ENCODE results near the gene AMPD3.

Gene AMPD3

DNA sequence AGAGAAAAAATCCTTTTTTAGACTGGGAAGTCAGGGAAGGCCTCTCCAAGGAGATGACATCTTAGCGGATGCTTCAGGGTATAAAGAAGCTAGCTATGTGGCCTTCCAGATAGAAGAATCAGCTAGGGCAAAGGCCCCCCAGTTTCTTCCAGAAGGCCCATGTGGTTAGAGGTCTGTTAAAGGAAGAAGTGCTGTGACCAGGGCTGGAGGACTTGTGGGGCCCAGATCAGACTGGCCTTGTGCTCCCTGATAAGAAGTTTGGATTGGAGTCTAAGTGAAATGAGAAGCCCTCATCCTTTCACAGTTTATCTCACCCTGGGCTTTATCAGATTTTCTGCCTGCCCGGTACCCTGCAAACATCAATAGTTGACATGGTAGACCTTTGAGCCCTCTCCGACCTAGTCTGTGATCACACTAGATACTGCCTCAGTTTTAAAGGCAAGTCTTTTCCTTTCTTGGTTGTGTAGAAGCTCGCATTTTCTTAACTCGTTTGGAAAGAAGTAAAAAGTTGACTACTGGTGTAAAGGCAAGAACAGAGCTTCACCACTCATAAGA lies 7.8 kb downstream of the AMPD3 start:
- H3K27me3 ChIP-seq (ENCODE audit: insufficient read depth, low read length): no peaks in the 10 kb centered on the region
- no peak overlapping the region for H2BK120ac ChIP-seq (ENCODE audit: insufficient read depth, low read length, poor library complexity)
- H2BK12ac ChIP-seq (ENCODE audit: low read length): no peak overlapping the region
- no peak overlapping the region for H2BK5ac ChIP-seq (ENCODE audit: low read depth, low read length, poor library complexity)
- H3K36me3 ChIP-seq (ENCODE audit: control insufficient read depth in 1 of 2, insufficient read depth in 2 of 2, low read length in 2 of 2): no peaks in the 10 kb centered on the region
- H3K4ac ChIP-seq (ENCODE audit: low read depth, low read length): no peak overlapping the region
- no peak overlapping the region for H2AK5ac ChIP-seq (ENCODE audit: low read length)
- no peak overlapping the region for H3K14ac ChIP-seq (ENCODE audit: low read length)
- no peak overlapping the region for H3K27ac ChIP-seq (ENCODE audit: low read depth, low read length)
- H3K23ac ChIP-seq (ENCODE audit: low read length): no peak overlapping the region
- H3K4me3 ChIP-seq (ENCODE audit: low read depth, low read length): no peak overlapping the region
- no peak overlapping the region for H3K18ac ChIP-seq (ENCODE audit: low read length)
- no peak overlapping the region for H2AFZ ChIP-seq (ENCODE audit: insufficient read depth, low read length, poor library complexity)
- H4K8ac ChIP-seq (ENCODE audit: low read depth, low read length): no peak overlapping the region
- no peak overlapping the region for H3K9ac ChIP-seq (ENCODE audit: low read length)
- no CpG with 5 or more reads among the region's 5 CpGs for WGBS (ENCODE audit: extremely low coverage, insufficient coverage, insufficient read length)
- H3K4me2 ChIP-seq (ENCODE audit: low read length): no peak overlapping the region
- H3K9me3 ChIP-seq (ENCODE audit: insufficient read depth, low read depth, low read length): no peaks in the 10 kb centered on the region
- no peaks in the 10 kb centered on the region for H3K79me2 ChIP-seq (ENCODE audit: control insufficient read depth, insufficient read depth, low read length, poor library complexity)
- no peak for DNase-seq
- H3K4me1 ChIP-seq (ENCODE audit: control insufficient read depth in 1 of 2, insufficient read depth in 2 of 2, low read length in 2 of 2): peaks cover 3 to 7% of the 10 kb centered on the region in 2 experiments
- no peaks in the 10 kb centered on the region for H3K79me1 ChIP-seq (ENCODE audit: low read length)
- no peak overlapping the region for H4K12ac ChIP-seq (ENCODE audit: low read depth, low read length)
- H4K91ac ChIP-seq (ENCODE audit: low read depth, low read length): no peak overlapping the region

DNA sequence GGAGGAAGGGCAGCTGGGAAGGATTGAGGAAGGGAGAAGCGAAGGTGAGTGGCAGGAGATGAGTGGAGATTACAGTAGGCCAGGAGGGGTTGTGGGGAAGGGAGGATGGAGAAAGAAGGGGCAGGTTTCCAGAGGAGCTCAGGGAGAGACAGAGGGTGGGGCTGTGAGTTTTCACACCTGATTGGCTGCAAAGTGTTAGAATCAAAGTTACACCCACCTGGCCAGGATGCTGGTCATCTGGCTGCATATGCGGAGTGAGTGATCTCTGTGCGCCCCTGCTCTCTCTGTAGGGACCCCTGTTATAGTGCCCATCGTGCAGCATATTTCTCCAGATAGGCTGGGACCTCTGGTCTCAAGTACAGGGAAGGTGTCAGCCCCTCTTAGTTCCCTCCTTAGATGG lies 18.3 kb downstream of the AMPD3 start:
- H3K4me3 ChIP-seq (ENCODE audit: low read depth, low read length): no peak overlapping the region
- H3K9ac ChIP-seq (ENCODE audit: low read length): no peak overlapping the region

DNA sequence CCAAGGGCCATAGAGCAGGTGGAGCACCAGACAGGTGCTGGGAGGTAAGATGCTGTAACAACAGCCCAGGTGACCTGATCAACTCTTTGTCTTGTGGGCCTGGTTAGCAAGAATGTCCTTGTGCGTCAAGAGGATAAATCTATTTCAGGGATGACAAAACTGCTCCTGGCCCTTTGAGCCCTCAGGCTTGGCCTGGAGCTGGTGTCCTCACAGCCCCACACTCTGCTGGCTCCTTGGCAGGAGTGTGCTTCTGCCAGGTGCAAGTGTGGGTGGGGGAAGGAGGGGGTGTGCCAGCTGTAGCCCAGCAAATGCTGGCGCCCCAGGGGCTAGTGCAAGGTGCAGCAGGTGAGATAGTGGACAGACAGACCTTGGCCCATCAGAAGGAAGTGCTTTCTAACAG lies 19.5 kb downstream of the AMPD3 start:
- Histone ChIP-seq H2BK5ac (ENCODE audit: low read depth, low read length, poor library complexity) (no peak overlapping the region), H3K27me3 (ENCODE audit: insufficient read depth, low read length) (no peaks in the 10 kb centered on the region), H3K9ac (ENCODE audit: low read length) (no peak overlapping the region), H3K36me3 (ENCODE audit: control insufficient read depth in 1 of 2, insufficient read depth in 2 of 2, low read length in 2 of 2) (no peaks in the 10 kb centered on the region), H2AK5ac (ENCODE audit: low read length) (no peak overlapping the region), H3K27ac (ENCODE audit: low read depth, low read length) (no peak overlapping the region), H3K4ac (ENCODE audit: low read depth, low read length) (no peak overlapping the region), H3K79me1 (ENCODE audit: low read length) (no peaks in the 10 kb centered on the region), H3K23ac (ENCODE audit: low read length) (no peak overlapping the region), H2BK12ac (ENCODE audit: low read length) (no peak overlapping the region), H2AFZ (ENCODE audit: insufficient read depth, low read length, poor library complexity) (no peak overlapping the region), H3K18ac (ENCODE audit: low read length) (no peak overlapping the region), H3K4me3 (ENCODE audit: low read depth, low read length) (no peak overlapping the region), H3K9me3 (ENCODE audit: insufficient read depth, low read depth, low read length) (peaks cover 2% of the 10 kb centered on the region), H3K79me2 (ENCODE audit: control insufficient read depth, insufficient read depth, low read length, poor library complexity) (no peaks in the 10 kb centered on the region), H4K91ac (ENCODE audit: low read depth, low read length) (no peak overlapping the region), H2BK120ac (ENCODE audit: insufficient read depth, low read length, poor library complexity) (no peak overlapping the region), H3K14ac (ENCODE audit: low read length) (no peak overlapping the region), H4K8ac (ENCODE audit: low read depth, low read length) (no peak overlapping the region), H3K4me1 (ENCODE audit: control insufficient read depth in 1 of 2, insufficient read depth in 2 of 2, low read length in 2 of 2) (no peaks in the 10 kb centered on the region), H4K12ac (ENCODE audit: low read depth, low read length) (no peak overlapping the region), H3K4me2 (ENCODE audit: low read length) (no peak overlapping the region)
- DNase-seq: peak; percentile 97 to 98
- no CpG with 5 or more reads among the region's 2 CpGs for WGBS (ENCODE audit: extremely low coverage, insufficient coverage, insufficient read length)

More for the DNA sequence above, 18.3 kb downstream of the AMPD3 start:
- H3K18ac ChIP-seq (ENCODE audit: low read length): no peak overlapping the region
- H2BK12ac ChIP-seq (ENCODE audit: low read length): no peak overlapping the region
- H3K4me2 ChIP-seq (ENCODE audit: low read length): no peak overlapping the region
- no peaks in the 10 kb centered on the region for H3K9me3 ChIP-seq (ENCODE audit: insufficient read depth, low read depth, low read length)
- WGBS (ENCODE audit: extremely low coverage, insufficient coverage, insufficient read length): no CpG with 5 or more reads among the region's 4 CpGs
- no peak overlapping the region for H2AFZ ChIP-seq (ENCODE audit: insufficient read depth, low read length, poor library complexity)
- no peak overlapping the region for H2BK120ac ChIP-seq (ENCODE audit: insufficient read depth, low read length, poor library complexity)
- H3K27ac ChIP-seq (ENCODE audit: low read depth, low read length): no peak overlapping the region
- H3K27me3 ChIP-seq (ENCODE audit: insufficient read depth, low read length): no peaks in the 10 kb centered on the region
- no peaks in the 10 kb centered on the region for H3K36me3 ChIP-seq (ENCODE audit: control insufficient read depth in 1 of 2, insufficient read depth in 2 of 2, low read length in 2 of 2)
- H3K4me1 ChIP-seq (ENCODE audit: control insufficient read depth in 1 of 2, insufficient read depth in 2 of 2, low read length in 2 of 2): no peaks in the 10 kb centered on the region
- H2BK5ac ChIP-seq (ENCODE audit: low read depth, low read length, poor library complexity): no peak overlapping the region
- H3K4ac ChIP-seq (ENCODE audit: low read depth, low read length): no peak overlapping the region
- H3K79me2 ChIP-seq (ENCODE audit: control insufficient read depth, insufficient read depth, low read length, poor library complexity): no peaks in the 10 kb centered on the region
- no peaks in the 10 kb centered on the region for H3K79me1 ChIP-seq (ENCODE audit: low read length)
- no peak overlapping the region for H4K8ac ChIP-seq (ENCODE audit: low read depth, low read length)
- H4K91ac ChIP-seq (ENCODE audit: low read depth, low read length): no peak overlapping the region
- DNase-seq: no peak
- H2AK5ac ChIP-seq (ENCODE audit: low read length): no peak overlapping the region
- H3K23ac ChIP-seq (ENCODE audit: low read length): no peak overlapping the region
- H4K12ac ChIP-seq (ENCODE audit: low read depth, low read length): no peak overlapping the region
- no peak overlapping the region for H3K14ac ChIP-seq (ENCODE audit: low read length)

DNA sequence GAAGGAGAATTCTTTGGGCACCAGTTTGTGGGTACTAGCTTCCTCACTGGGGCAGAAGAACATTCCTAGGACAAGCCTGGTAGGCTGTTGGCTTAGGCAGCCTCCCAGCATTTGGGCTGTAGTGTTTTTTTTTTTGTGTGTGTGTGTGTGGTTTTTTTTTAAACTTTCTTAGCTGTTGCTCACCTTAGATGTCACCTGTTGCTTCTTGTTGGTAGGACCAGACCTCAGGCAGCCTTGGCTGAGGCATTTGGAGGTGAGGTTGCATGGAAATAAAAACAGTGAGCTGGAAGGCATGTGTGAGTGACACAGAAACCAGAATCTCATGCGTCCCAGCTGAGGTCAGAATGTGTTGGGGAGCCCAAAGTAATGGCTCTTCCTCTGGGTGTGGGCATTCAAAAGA lies 21.3 kb downstream of the AMPD3 start:
- H2BK120ac ChIP-seq (ENCODE audit: insufficient read depth, low read length, poor library complexity): no peak overlapping the region
- H3K27ac ChIP-seq (ENCODE audit: low read depth, low read length): no peak overlapping the region
- H3K9me3 ChIP-seq (ENCODE audit: insufficient read depth, low read depth, low read length): peaks cover 2% of the 10 kb centered on the region
- no peaks in the 10 kb centered on the region for H3K36me3 ChIP-seq (ENCODE audit: control insufficient read depth in 1 of 2, insufficient read depth in 2 of 2, low read length in 2 of 2)
- no peak overlapping the region for H3K9ac ChIP-seq (ENCODE audit: low read length)
- no peak overlapping the region for H3K4me2 ChIP-seq (ENCODE audit: low read length)
- no peak overlapping the region for H3K14ac ChIP-seq (ENCODE audit: low read length)
- DNase-seq: no peak
- H4K12ac ChIP-seq (ENCODE audit: low read depth, low read length): no peak overlapping the region
- no peak overlapping the region for H3K4ac ChIP-seq (ENCODE audit: low read depth, low read length)
- H4K8ac ChIP-seq (ENCODE audit: low read depth, low read length): no peak overlapping the region
- H2AFZ ChIP-seq (ENCODE audit: insufficient read depth, low read length, poor library complexity): no peak overlapping the region
- no peak overlapping the region for H3K4me3 ChIP-seq (ENCODE audit: low read depth, low read length)
- no peaks in the 10 kb centered on the region for H3K27me3 ChIP-seq (ENCODE audit: insufficient read depth, low read length)
- no peak overlapping the region for H2BK5ac ChIP-seq (ENCODE audit: low read depth, low read length, poor library complexity)
- H3K18ac ChIP-seq (ENCODE audit: low read length): no peak overlapping the region
- H3K4me1 ChIP-seq (ENCODE audit: control insufficient read depth in 1 of 2, insufficient read depth in 2 of 2, low read length in 2 of 2): no peaks in the 10 kb centered on the region
- no peaks in the 10 kb centered on the region for H3K79me2 ChIP-seq (ENCODE audit: control insufficient read depth, insufficient read depth, low read length, poor library complexity)
- no peak overlapping the region for H2AK5ac ChIP-seq (ENCODE audit: low read length)
- no peak overlapping the region for H3K23ac ChIP-seq (ENCODE audit: low read length)
- no peak overlapping the region for H4K91ac ChIP-seq (ENCODE audit: low read depth, low read length)
- WGBS (ENCODE audit: extremely low coverage, insufficient coverage, insufficient read length): no CpG with 5 or more reads among the region's 1 CpG
- H3K79me1 ChIP-seq (ENCODE audit: low read length): no peaks in the 10 kb centered on the region
- no peak overlapping the region for H2BK12ac ChIP-seq (ENCODE audit: low read length)
